Astrocyte of the cerebellum (primary cell): ENCODE data around the gene TMEM222.

Experiments
- DNase-seq: peaks from one replicate; pipeline ENCODE4 v3.0.0-alpha.2; 2011; ENCODE audit warnings: low read depth
- H3K4me3 ChIP-seq: 2 replicates; pipeline ENCODE4 v1.5.1; 2011; ENCODE audit warnings: mild to moderate bottlenecking, low read depth, low read length, moderate library complexity
- in situ Hi-C: cut with HindIII; loops from 2 replicates; pipeline ENCODE4 v1.10.0; 2017; ENCODE audit warnings: low sequenced_read_pairs
- TF ChIP-seq, protein P1 (sequence below): IDR thresholded peaks from 2 replicates; pipeline ENCODE4 v1.5.1; 2012; ENCODE audit warnings: low read length, low read depth, moderate library complexity, mild to moderate bottlenecking; ENCODE audit errors: missing control alignments

Gene TMEM222

DNA sequence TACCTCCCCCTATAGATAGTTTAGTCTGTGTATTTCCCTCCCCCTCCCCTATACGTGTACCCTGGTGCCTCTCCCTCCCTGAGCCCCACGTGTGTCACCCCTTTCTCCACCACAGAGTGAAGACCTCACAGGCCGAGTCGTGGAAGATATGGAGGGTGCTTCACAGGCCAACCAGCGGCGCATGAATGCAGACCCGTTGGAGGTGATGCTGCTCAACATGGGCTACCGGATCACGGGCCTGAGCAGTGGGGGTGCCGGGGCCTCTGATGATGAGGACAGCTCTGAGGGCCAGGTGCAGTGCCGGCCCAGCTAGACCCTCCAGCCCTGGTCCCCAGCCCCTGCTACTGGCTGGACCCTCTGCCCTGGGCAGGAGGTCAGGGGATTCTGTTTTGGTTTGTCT, 15.9 kb upstream of the TMEM222 start:
- no peak for DNase-seq
- H3K4me3 ChIP-seq: no peak overlapping the region
- in situ Hi-C loops: no loop called here
- TF ChIP-seq, protein P1, sequence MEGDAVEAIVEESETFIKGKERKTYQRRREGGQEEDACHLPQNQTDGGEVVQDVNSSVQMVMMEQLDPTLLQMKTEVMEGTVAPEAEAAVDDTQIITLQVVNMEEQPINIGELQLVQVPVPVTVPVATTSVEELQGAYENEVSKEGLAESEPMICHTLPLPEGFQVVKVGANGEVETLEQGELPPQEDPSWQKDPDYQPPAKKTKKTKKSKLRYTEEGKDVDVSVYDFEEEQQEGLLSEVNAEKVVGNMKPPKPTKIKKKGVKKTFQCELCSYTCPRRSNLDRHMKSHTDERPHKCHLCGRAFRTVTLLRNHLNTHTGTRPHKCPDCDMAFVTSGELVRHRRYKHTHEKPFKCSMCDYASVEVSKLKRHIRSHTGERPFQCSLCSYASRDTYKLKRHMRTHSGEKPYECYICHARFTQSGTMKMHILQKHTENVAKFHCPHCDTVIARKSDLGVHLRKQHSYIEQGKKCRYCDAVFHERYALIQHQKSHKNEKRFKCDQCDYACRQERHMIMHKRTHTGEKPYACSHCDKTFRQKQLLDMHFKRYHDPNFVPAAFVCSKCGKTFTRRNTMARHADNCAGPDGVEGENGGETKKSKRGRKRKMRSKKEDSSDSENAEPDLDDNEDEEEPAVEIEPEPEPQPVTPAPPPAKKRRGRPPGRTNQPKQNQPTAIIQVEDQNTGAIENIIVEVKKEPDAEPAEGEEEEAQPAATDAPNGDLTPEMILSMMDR: no peak

DNA sequence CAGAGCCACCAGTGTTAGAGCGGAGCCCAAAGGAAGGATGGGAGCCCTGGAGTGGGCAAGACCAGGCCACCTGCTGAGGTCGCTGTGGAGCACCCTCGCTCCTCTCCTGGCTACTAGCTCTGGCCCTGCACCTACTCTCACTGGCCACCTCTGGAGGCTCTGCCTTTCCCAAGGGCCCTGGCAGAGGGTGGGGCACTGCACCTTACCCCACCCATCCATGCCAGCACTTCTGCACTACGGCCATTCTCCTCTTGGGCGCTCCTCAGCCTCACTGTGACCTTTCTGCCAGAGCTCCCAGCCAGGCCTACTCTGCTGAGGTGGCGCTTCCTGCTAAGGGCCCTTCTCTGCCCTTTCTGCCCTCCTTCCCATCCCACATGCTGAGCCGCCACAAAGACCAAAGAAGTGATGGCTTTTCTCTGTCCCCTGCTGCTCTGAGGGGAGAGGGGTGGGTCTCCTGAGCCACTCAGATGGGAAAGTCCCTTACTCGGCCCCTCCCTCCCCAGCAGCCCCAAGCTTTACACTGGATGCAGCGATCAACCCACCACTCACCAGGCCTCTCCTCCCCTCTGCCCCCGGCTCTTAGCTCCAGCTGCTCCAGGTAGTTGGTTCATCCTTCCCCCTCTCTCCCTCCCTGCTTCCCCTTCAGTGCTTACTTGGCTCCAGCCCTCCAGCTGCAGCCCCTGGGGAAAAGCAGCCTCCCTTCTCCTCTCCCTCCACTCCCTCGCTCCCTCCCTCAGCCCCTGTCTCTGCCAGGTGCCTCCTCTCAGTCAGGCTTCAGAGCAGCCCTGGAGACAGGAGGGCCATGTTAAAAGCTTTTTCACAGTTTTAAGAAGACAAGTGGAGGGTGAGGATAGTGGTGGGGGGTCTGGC, 14.8 kb upstream of the TMEM222 start:
- no peak for DNase-seq
- in situ Hi-C loops: no loop called here
- no peak overlapping the region for H3K4me3 ChIP-seq
- TF ChIP-seq, protein P1: no peak

DNA sequence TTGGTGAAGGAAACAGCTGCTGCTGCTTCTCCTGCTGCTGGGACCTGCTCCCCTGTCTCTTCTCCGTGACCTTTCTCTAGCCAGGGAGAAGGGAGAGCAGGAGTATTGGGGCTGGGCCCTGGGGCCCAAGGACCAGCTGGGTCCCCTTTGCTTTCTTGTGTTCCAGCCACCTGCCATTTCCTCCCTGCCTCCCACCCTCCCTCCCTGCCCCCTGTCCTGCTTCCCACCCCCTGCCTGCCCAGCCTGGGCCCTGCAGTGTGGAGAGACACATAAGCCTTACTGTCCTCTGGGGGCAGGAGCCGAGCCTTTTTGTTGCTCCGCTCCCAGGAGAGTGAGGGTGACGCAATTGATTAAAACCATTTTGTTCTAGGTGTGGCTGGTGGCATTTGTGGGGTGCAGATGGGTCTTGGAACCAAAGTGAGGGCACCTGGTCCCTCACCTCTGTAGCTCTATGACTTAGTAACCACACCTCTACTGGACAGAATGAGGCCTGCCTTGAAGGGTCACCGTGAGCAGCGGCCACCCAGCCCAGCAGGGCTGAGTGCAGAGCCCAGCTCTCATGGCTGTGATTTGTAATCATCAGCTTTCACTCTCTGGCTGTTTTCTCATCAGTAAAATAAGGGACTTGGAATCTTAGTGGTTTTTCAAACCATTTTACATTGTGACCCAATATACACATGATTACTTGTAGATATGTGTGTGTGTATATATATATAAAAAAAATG, 13.9 kb upstream of the TMEM222 start:
- no peak overlapping the region for H3K4me3 ChIP-seq
- in situ Hi-C loops: no loop called here
- DNase-seq: no peak
- TF ChIP-seq, protein P1: no peak

DNA sequence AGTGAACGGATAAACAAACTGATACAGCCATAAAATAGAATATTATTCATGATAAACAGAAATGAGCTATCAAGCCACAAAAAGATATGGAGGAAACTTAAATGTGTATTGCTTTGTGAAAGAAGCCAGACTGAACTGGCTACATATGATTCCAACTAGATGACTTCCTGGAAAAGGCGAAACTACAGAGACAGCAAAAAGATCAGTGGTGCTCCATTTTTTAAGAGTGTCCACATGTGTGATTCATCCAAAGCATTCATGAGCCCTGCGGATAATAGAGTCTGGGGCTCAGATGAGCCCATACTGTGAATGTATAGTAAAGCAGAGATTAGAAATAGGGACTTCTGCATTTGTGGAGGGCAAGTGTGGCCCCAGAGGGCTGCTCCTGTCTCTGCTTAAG, 7.8 kb upstream of the TMEM222 start:
- TF ChIP-seq, protein P1: no peak
- H3K4me3 ChIP-seq: no peak overlapping the region
- DNase-seq: no peak
- in situ Hi-C loops: no loop called here

DNA sequence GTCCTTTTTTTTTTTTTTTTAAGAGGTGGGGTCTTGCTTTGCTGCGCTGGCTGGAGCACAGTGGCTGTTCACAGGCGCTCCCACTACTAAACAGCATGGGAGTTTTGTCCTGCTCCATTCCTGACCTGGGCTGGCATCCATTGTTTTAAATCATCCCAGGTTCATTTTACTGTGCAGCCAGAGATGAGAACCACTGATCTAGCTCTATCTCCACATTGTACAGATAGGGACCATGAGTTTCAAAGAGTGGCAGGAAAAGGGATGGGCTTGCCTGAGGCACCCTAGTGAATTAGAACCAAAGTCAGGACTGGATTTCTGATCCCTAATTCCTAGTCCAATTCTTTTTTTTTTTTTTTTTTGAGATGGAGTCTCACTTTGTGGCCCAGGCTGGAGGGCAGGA, 7.2 kb upstream of the TMEM222 start:
- TF ChIP-seq, protein P1: no peak
- in situ Hi-C loops: no loop called here
- no peak for DNase-seq
- H3K4me3 ChIP-seq: no peak overlapping the region

DNA sequence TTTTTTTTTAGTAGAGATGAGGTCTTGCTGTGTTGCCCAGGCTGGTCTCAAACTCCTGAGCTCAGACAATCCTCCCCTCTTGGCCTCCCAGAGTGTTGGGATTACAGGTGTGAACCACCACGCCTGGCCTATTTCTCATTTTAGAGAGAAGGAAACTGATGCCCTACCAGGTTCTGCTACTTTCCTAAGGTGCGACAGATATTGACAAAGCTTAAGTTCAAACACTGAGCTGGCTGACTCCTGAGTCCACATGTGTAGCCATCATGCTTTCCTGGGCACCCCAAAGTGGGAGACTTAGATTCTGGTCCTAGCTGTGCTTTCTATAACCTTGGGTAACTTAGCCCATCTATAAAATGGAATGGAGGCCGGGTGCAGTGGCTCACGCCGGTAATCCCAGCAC, 5.1 kb upstream of the TMEM222 start:
- no peak for DNase-seq
- TF ChIP-seq, protein P1: no peak
- in situ Hi-C loops: no loop called here
- no peak overlapping the region for H3K4me3 ChIP-seq
